Vagina (tissue), 2 donors: ENCODE results near the gene SERPINB2.

Experiments used
- POLR2A ChIP-seq, 2 donors: fragments of 450-650 bp; IDR thresholded peaks; one replicate each; pipeline ENCODE4 v1.6.1; 2017; ENCODE audit warnings: antibody characterized with exemption in 2 of 2, mild to moderate bottlenecking in 2 of 2, moderate library complexity in 2 of 2
- POLR2AphosphoS5 ChIP-seq, 2 donors: sonication (generic); formaldehyde crosslinking; IDR thresholded peaks; one replicate each; pipeline ENCODE4 v1.9.0; 2017; ENCODE audit warnings: antibody characterized with exemption in 2 of 2, mild to moderate bottlenecking in 2 of 2, low read depth in 1 of 2; ENCODE audit not compliant: insufficient read depth in 1 of 2

DNA sequence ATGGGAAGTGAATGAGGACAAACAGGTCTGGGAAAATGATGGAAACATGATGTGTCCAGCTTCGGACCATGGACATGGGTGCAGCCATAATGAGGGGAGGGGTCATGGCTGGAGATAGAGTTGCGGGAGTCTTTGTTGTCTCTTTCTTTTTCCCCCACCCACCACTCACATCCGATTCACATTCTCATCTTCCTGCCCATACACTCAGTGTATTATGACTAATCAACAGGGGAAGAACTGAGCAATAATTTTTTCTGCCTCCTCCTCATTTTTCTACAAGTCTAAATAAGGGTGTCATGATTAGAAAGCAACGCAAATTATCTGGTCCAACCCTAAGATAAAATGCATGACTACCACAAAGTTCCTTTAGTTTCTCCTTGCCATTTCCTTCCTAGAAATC lies 5.7 kb upstream of the SERPINB2 start:
- TF ChIP-seq POLR2AphosphoS5 (IDR thresholded peaks at IDR 0.05; ENCODE audit: insufficient read depth in 1 of 2, low read depth in 1 of 2), result no peak
- TF ChIP-seq POLR2A (IDR thresholded peaks at IDR 0.05), result no peak
